Body of pancreas (tissue), 4 donors: ENCODE measurements around the gene COL28A1. TPM values are rescaled to one million over a fixed set of nuclear protein-coding genes. Genes with fewer than 3 reads are reported as not detected.
"Not testable (repeated sequence)": the region's sequence is repeated elsewhere in the genome, so short reads cannot be mapped to it uniquely, and the experiment has no call there.

Experiments
- ATAC-seq: fragments of 150-250 bp; one replicate; pipeline ENCODE4 v1.9.1; 2016
- DNase-seq, 4 donors: peaks; one replicate each; pipeline ENCODE4 v3.0.0-alpha.2; 2019
- H3K27ac ChIP-seq, 4 donors: fragments of 200-600 bp; sonication (generic); 1 replicate in 3 of 4; 2 replicates in 1 of 4; pipeline versions ENCODE4 v1.5.1 to v1.6.1; 2016 to 2019; ENCODE audit warnings: mild to moderate bottlenecking in 1 of 4, mixed read lengths in 1 of 4, moderate library complexity in 1 of 4
- H3K27me3 ChIP-seq, 2 donors: fragments of 200-600 bp; sonication (generic); one replicate each; pipeline ENCODE4 v1.6.0; 2016; ENCODE audit warnings: mild to moderate bottlenecking in 1 of 2
- H3K36me3 ChIP-seq, 2 donors: fragments of 200-600 bp; sonication (generic); replicated peaks in 1 of 2; 2 replicates each; pipeline ENCODE4 v1.5.1; 2016; ENCODE audit warnings: low read depth in 2 of 2; ENCODE audit not compliant: insufficient read depth in 1 of 2
- H3K4me1 ChIP-seq: fragments of 200-600 bp; sonication (generic); one replicate; pipeline ENCODE4 v1.6.0; 2016
- H3K4me3 ChIP-seq, 2 donors: fragments of 200-600 bp; sonication (generic); 1 replicate in 1 of 2; 2 replicates in 1 of 2; pipeline ENCODE4 v1.5.1; 2016 to 2019
- H3K9me3 ChIP-seq, 3 donors: fragments of 200-600 bp; sonication (generic); 1 replicate in 2 of 3; 2 replicates in 1 of 3; pipeline ENCODE4 v1.5.1; 2016
- CTCF ChIP-seq, 7 experiments: fragments of 450-650 bp in 4 of 7; fragments of 200-600 bp in 3 of 7; sonication (generic) in 3 of 7; IDR thresholded peaks; one replicate each; pipeline ENCODE4 v1.5.1; 2016 to 2019; ENCODE audit warnings: antibody characterized with exemption in 7 of 7
- POLR2A ChIP-seq, 3 donors: fragments of 450-650 bp; IDR thresholded peaks; one replicate each; pipeline ENCODE4 v1.6.1; 2016; ENCODE audit warnings: antibody characterized with exemption in 3 of 3, mild to moderate bottlenecking in 2 of 3
- WGBS, 2 donors: methylation state at CpG; one replicate each; pipeline ENCODE4 v1.1.5; 2017; 5-methylcytosine and 5-hydroxymethylcytosine counted together
- intact Hi-C: fragments of 100-400 bp; cut with DNase I; formaldehyde crosslinking; loops from one replicate; pipeline ENCODE4 v1.15.1; 2023
- total RNA-seq, 2 donors: library from RNA; depleted of rRNA; stranded (reverse); fragments of >200 nt; gene quantifications; one replicate each; pipeline ENCODE4 v1.1.0, GENCODE V29; 2016

COL28A1 gene
- total RNA-seq, 2 donors from 2014 or later = 13.8 to 16.9 TPM

- Histone ChIP-seq H3K27ac (no peak overlapping the region), H3K4me3 (no peak overlapping the region), H3K9me3 (no peaks in the 10 kb centered on the region), H3K4me1 (no peaks in the 10 kb centered on the region), H3K27me3 (no peaks in the 10 kb centered on the region), H3K36me3 (no peaks in the 10 kb centered on the region)
- intact Hi-C loops = no loop called here
- TF ChIP-seq CTCF (IDR thresholded peaks at IDR 0.05) = no peak
- TF ChIP-seq POLR2A (IDR thresholded peaks at IDR 0.05) = no peak
- DNase-seq (no peak), ATAC-seq (no peak)
- WGBS, 2 donors = 94 to 95% methylated on average over 2 of the region's 2 CpGs
These were observed 53.9 kb downstream of the COL28A1 start for GRCh38 chr7:7481802-7482201.

DNA sequence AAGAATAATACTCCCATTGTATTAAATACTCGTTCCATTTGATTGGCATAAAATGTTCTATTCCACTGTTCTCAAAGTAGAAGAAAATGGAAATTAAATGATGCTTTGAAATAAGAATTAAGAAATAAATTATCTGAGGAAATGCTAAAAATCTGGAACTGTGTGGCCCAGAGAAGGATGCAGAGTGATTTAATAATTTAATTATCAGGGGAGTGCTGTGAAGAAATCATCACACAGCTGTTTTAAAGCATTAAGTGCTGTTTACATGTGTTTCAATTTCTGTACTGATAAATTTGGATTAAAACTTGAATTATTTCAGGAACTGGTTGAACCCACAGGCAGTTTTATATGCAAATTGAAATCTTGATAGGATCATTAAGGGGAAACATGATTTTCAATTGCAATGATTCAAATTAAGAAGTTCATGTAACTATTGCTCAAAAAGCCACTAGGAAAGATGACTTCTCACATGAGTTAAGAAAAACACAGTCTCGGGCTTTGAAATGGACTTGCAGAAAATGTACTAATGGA, 56.3 kb downstream of the COL28A1 start:
- no peak for ATAC-seq
- Histone ChIP-seq H3K27me3 (no peaks in the 10 kb centered on the region), H3K4me1 (no peaks in the 10 kb centered on the region), H3K4me3 (no peak overlapping the region), H3K9me3 (no peaks in the 10 kb centered on the region), H3K27ac (no peak overlapping the region), H3K36me3 (no peaks in the 10 kb centered on the region)
- intact Hi-C loops = no loop called here
- TF ChIP-seq CTCF (IDR thresholded peaks at IDR 0.05) = no peak
- no peak for TF ChIP-seq POLR2A (IDR thresholded peaks at IDR 0.05)
- 91 to 94% methylated on average over 2 of the region's 2 CpGs for WGBS, 2 donors
- DNase-seq = no peak

DNA sequence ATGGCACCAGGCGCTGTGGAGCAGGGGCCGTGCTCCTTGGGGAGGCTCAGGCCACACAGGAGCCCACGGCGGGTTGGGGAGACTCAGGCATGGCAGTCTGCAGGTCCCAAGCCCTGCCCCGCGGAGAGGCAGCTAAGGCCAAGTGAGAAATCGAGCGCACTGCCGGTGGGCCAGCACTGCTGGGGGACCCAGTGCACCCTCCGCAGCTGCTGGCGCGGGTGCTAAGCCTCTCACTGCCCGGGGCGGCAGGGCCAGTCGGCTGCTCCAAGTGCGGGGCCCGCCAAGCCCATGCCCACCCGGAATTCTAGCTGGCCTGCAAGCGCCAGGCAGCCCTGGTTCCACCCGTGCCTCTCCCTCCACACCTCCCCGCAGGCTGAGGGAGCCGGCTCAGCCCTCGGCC, 57.1 kb downstream of the COL28A1 start:
- intact Hi-C loops = no loop called here
- H3K36me3 ChIP-seq = no peaks in the 10 kb centered on the region
- no peak for DNase-seq
- H3K4me1 ChIP-seq = no peaks in the 10 kb centered on the region
- WGBS, 2 donors = 97 to 100% methylated on average over 2 to 18 of the region's 23 CpGs
- TF ChIP-seq POLR2A (IDR thresholded peaks at IDR 0.05) (no peak), CTCF (IDR thresholded peaks at IDR 0.05) (no peak)
- no peak overlapping the region for H3K4me3 ChIP-seq
- H3K9me3 ChIP-seq = no peaks in the 10 kb centered on the region
- no peaks in the 10 kb centered on the region for H3K27me3 ChIP-seq
- no peak for ATAC-seq
- no peak overlapping the region for H3K27ac ChIP-seq

DNA sequence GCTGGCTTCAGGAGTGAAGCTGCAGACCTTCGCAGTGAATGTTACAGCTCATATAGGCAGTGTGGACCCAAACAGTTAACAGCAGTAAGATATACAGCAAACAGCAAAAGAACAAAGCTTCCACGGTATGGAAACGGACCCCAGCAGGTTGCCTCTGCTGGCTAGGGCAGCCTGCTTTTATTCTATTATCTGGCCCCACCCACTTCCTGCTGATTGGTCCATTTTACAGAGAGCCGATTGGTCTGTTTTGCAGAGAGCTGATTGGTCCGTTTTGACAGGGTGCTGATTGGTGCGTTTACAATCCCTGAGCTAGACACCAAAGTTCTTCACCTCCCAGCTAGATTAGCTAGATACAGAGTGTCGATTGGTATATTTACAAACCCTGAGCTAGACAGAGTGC, 58.0 kb downstream of the COL28A1 start:
- H3K27ac ChIP-seq, intact Hi-C loops, H3K4me1 ChIP-seq, H3K4me3 ChIP-seq, DNase-seq, ATAC-seq, H3K9me3 ChIP-seq, H3K36me3 ChIP-seq, H3K27me3 ChIP-seq: not testable (repeated sequence)
- WGBS, 2 donors = 86 to 90% methylated on average over 7 of the region's 7 CpGs

DNA sequence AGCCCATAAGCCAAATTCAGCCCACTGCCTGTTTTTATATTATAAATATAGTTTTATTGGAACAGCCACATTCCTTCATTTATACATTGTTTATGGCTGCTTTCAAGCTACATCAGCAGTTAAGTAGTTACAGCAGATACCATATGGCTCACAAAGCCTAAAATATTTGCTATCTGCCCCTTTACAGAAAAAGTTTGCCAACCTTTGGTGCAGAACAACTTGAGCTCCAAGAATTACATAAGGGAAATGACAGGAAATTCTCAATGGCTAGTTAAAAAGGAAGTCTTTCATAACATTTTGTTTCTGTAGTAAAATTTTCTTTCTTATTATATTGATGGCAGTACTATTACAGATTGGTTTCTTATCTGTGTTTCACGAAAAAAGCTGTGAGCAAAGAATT, 59.3 kb downstream of the COL28A1 start:
- ATAC-seq = no peak
- TF ChIP-seq POLR2A (IDR thresholded peaks at IDR 0.05) (no peak), CTCF (IDR thresholded peaks at IDR 0.05) (no peak)
- Histone ChIP-seq H3K4me3 (no peak overlapping the region), H3K36me3 (no peaks in the 10 kb centered on the region), H3K9me3 (no peaks in the 10 kb centered on the region), H3K4me1 (no peaks in the 10 kb centered on the region), H3K27me3 (no peaks in the 10 kb centered on the region), H3K27ac (no peak overlapping the region)
- intact Hi-C loops = no loop called here
- 61 to 63% methylated on average over 1 of the region's 1 CpG for WGBS, 2 donors
- DNase-seq = no peak
